ENCODE data around the gene SH3GL3. TPM values are rescaled to one million over a fixed set of nuclear protein-coding genes. Genes with fewer than 3 reads are reported as not detected.
A peak's percentile ranks its signal among the peaks of the same experiment; 100 is the strongest.

SH3GL3 gene
- total RNA-seq, 2 donors from 2014 or later, result 3.5 to 3.8 TPM

GRCh38 chr15:83626171-83626802, 179.1 kb downstream of the SH3GL3 start:
- Mint-ChIP-seq H3K9me3 (peaks cover 18% of the 10 kb centered on the region), H3K4me3 (no peak overlapping the region), H3K36me3 (ENCODE audit: low read depth) (no peaks in the 10 kb centered on the region), H3K4me1 (peaks cover 10% of the 10 kb centered on the region), H3K27ac (peak overlapping the region; percentile 6), H3K27me3 (ENCODE audit: insufficient read depth) (peaks cover 2% of the 10 kb centered on the region)
- Histone ChIP-seq H3K4me1 (ENCODE audit: control insufficient read depth, insufficient read depth, low read length) (no peaks in the 10 kb centered on the region), H3K9ac (ENCODE audit: extremely low read depth, low read length, poor library complexity, severe bottlenecking) (no peak overlapping the region), H3K4me3 (ENCODE audit: low read length) (no peak overlapping the region), H3K9me3 (ENCODE audit: control insufficient read depth, low read length) (peaks cover 22% of the 10 kb centered on the region), H3K27me3 (ENCODE audit: control insufficient read depth, insufficient read depth, low read length, poor library complexity, severe bottlenecking) (no peaks in the 10 kb centered on the region), H3K36me3 (ENCODE audit: control insufficient read depth, insufficient read depth, low read length) (no peaks in the 10 kb centered on the region), H3K27ac (ENCODE audit: low read depth, low read length) (no peak overlapping the region)
- 65 to 89% methylated on average over 1 to 2 of the region's 2 CpGs for WGBS, 2 experiments (ENCODE audit: insufficient coverage in 1 of 2, insufficient read length in 1 of 2)
- no peak for DNase-seq
- no peak for TF ChIP-seq CTCF (conservative IDR thresholded peaks at IDR 0.05)

GRCh38 chr15:83631534-83631933, 184.4 kb downstream of the SH3GL3 start:
- Histone ChIP-seq H3K36me3 (ENCODE audit: control insufficient read depth, insufficient read depth, low read length) (no peaks in the 10 kb centered on the region), H3K27me3 (ENCODE audit: control insufficient read depth, insufficient read depth, low read length, poor library complexity, severe bottlenecking) (peaks cover 4% of the 10 kb centered on the region), H3K4me1 (ENCODE audit: control insufficient read depth, insufficient read depth, low read length) (no peaks in the 10 kb centered on the region), H3K9ac (ENCODE audit: extremely low read depth, low read length, poor library complexity, severe bottlenecking) (no peak overlapping the region), H3K9me3 (ENCODE audit: control insufficient read depth, low read length) (peaks cover 24% of the 10 kb centered on the region), H3K4me3 (ENCODE audit: low read length) (no peak overlapping the region), H3K27ac (ENCODE audit: low read depth, low read length) (no peak overlapping the region)
- WGBS, 2 experiments (ENCODE audit: insufficient coverage in 1 of 2, insufficient read length in 1 of 2), result 69% methylated on average over 2 of the region's 2 CpGs; no CpG with 5 or more reads in 1 of the 2 experiments
- Mint-ChIP-seq H3K4me1 (peaks cover 3% of the 10 kb centered on the region), H3K9me3 (peaks cover 27% of the 10 kb centered on the region), H3K4me3 (no peak overlapping the region), H3K36me3 (ENCODE audit: low read depth) (no peaks in the 10 kb centered on the region), H3K27me3 (ENCODE audit: insufficient read depth) (peaks cover 7% of the 10 kb centered on the region), H3K27ac (no peak overlapping the region)
- no peak for DNase-seq
- TF ChIP-seq CTCF (conservative IDR thresholded peaks at IDR 0.05), result no peak

- DNase-seq, result no peak
- H3K4me3 Mint-ChIP-seq, result no peak overlapping the region
- H3K9me3 Mint-ChIP-seq, result peaks cover 6% of the 10 kb centered on the region
- TF ChIP-seq CTCF (conservative IDR thresholded peaks at IDR 0.05), result no peak
- H3K27me3 Mint-ChIP-seq (ENCODE audit: insufficient read depth), result peaks cover 18% of the 10 kb centered on the region
- no peaks in the 10 kb centered on the region for H3K4me1 Mint-ChIP-seq
- H3K27ac Mint-ChIP-seq, result no peak overlapping the region
- H3K4me1 ChIP-seq (ENCODE audit: control insufficient read depth, insufficient read depth, low read length), result no peaks in the 10 kb centered on the region
- no peak overlapping the region for H3K4me3 ChIP-seq (ENCODE audit: low read length)
- no peaks in the 10 kb centered on the region for H3K36me3 ChIP-seq (ENCODE audit: control insufficient read depth, insufficient read depth, low read length)
- H3K36me3 Mint-ChIP-seq (ENCODE audit: low read depth), result no peaks in the 10 kb centered on the region
- peaks cover 6% of the 10 kb centered on the region for H3K27me3 ChIP-seq (ENCODE audit: control insufficient read depth, insufficient read depth, low read length, poor library complexity, severe bottlenecking)
- H3K27ac ChIP-seq (ENCODE audit: low read depth, low read length), result no peak overlapping the region
- H3K9ac ChIP-seq (ENCODE audit: extremely low read depth, low read length, poor library complexity, severe bottlenecking), result no peak overlapping the region
- peaks cover 5% of the 10 kb centered on the region for H3K9me3 ChIP-seq (ENCODE audit: control insufficient read depth, low read length)
Observed at GRCh38 chr15:83643201-83643600, 196.1 kb downstream of the SH3GL3 start.
